Fibroblast of the aortic adventitia (primary cell): ENCODE measurements around the gene CACNA1I. TPM values are rescaled to one million over a fixed set of nuclear protein-coding genes. Genes with fewer than 3 reads are reported as not detected.

Experiments
- DNase-seq: peaks from one replicate; pipeline ENCODE4 v3.0.0-alpha.2; 2010; ENCODE audit warnings: low read depth
- H3K4me3 ChIP-seq: 2 replicates; pipeline ENCODE4 v1.5.1; 2011; ENCODE audit warnings: low read depth, mild to moderate bottlenecking, control low read depth, low read length, moderate library complexity
- CTCF ChIP-seq: IDR thresholded peaks from 2 replicates; pipeline ENCODE4 v1.5.1; 2011; ENCODE audit warnings: mild to moderate bottlenecking, low read length, control low read depth, inconsistent platforms; ENCODE audit not compliant: insufficient read depth
- total RNA-seq: library from RNA; depleted of rRNA; stranded (reverse); fragments of >200 nt; gene quantifications from 2 replicates; pipeline ENCODE4 v1.2.3, GENCODE V29; 2012; ENCODE audit warnings: low replicate concordance

Gene CACNA1I
- total RNA-seq, 1 donor = under 0.01 TPM

GRCh38 chr22:39641660-39642310 is 71.2 kb downstream of the CACNA1I start:
- H3K4me3 ChIP-seq = no peak overlapping the region
- no peak for TF ChIP-seq CTCF
- no peak for DNase-seq

GRCh38 chr22:39643311-39644083 is 72.9 kb downstream of the CACNA1I start:
- DNase-seq = peak; percentile 1
- TF ChIP-seq CTCF = no peak
- H3K4me3 ChIP-seq = no peak overlapping the region

GRCh38 chr22:39645532-39645931 is 75.0 kb downstream of the CACNA1I start:
- DNase-seq = no peak
- TF ChIP-seq CTCF = no peak
- no peak overlapping the region for H3K4me3 ChIP-seq

GRCh38 chr22:39646398-39647063 is 76.0 kb downstream of the CACNA1I start:
- H3K4me3 ChIP-seq = no peak overlapping the region
- no peak for TF ChIP-seq CTCF
- no peak for DNase-seq

- H3K4me3 ChIP-seq = no peak overlapping the region
- no peak for DNase-seq
- TF ChIP-seq CTCF = no peak
Observed at GRCh38 chr22:39647836-39648629, 77.5 kb downstream of the CACNA1I start.

- TF ChIP-seq CTCF = no peak
- DNase-seq = no peak
- no peak overlapping the region for H3K4me3 ChIP-seq
Observed at GRCh38 chr22:39648630-39648950, 78.0 kb downstream of the CACNA1I start.
